ENCODE results near the gene TIAM2. TPM values are rescaled to one million over a fixed set of nuclear protein-coding genes. Genes with fewer than 3 reads are reported as not detected.

Gene TIAM2
- total and polyA plus RNA-seq, 9 of the 15 experiments (the other 6 are each of a cell fraction or from before 2014, with no cell fraction given): 0.73 to 6.5 (median 4.3) TPM

DNA sequence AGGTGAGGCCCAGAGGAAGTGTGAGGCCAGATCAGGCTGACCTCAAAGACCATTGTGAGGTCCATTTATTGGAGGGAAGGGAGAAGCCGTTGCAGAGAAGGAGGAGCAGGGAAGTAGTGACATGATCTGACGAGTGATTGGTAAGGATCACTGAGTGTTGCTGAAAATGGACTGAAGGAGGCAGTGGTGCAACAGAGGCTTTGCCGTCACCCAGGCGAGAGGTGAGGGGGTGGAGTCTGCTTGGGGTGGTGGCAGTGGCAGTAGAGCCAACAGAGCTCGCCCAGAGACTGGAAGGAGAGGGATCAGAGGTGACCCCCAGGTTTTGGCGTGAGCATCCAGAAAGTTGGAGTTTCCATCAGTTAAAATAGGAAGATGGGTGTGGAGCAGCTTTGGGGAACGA is 200.8 kb downstream of the TIAM2 start:
- Histone ChIP-seq H3K9me1 (ENCODE audit: control insufficient read depth, insufficient read depth, low read length) (no peaks in the 10 kb centered on the region), H3K4me3 (no peak overlapping the region), H3K27me3 (ENCODE audit: control insufficient read depth in 2 of 2, insufficient read depth in 2 of 2, low read length in 2 of 2) (peaks cover 16 to 37% of the 10 kb centered on the region in 2 experiments), H3K79me2 (ENCODE audit: control insufficient read depth, insufficient read depth, low read length) (no peaks in the 10 kb centered on the region), H3K27ac (ENCODE audit: extremely low read depth, low read depth, low read length) (no peak overlapping the region), H4K20me1 (replicated peaks; ENCODE audit: control insufficient read depth, insufficient read depth, low read length) (no peaks in the 10 kb centered on the region), H2AFZ (ENCODE audit: low read depth, low read length) (no peak overlapping the region), H3K4me2 (ENCODE audit: insufficient read depth, low read length) (no peak overlapping the region), H3K36me3 (ENCODE audit: control insufficient read depth, insufficient read depth, low read length) (no peaks in the 10 kb centered on the region), H3K9me3 (replicated peaks; ENCODE audit: control insufficient read depth, insufficient read depth, low read depth, low read length) (no peaks in the 10 kb centered on the region), H3K9ac (ENCODE audit: insufficient read depth in 1 of 2, low read depth in 2 of 2, low read length in 2 of 2) (no peak overlapping the region), H3K4me1 (replicated peaks in 1 of 2; ENCODE audit: control insufficient read depth in 2 of 2, insufficient read depth in 2 of 2, low read length in 2 of 2) (no peaks in the 10 kb centered on the region; a peak in 1 of 5 replicates)
- in situ Hi-C loops (cut with MboI) (no loop called here), intact Hi-C loops (cut with micrococcal nuclease) (no loop called here)
- peak; percentile 82 for ATAC-seq
- ChIA-PET POLR2A (no interaction called here), CTCF (ENCODE audit: low intra/inter-chr PET ratio) (interaction anchor here (0.9 kb wide), 1 partner anchor 11 kb away, joined by 3 read pairs; no protein-coding TSS in a partner anchor)
- no peak for FAIRE-seq
- TF ChIP-seq, protein P1, sequence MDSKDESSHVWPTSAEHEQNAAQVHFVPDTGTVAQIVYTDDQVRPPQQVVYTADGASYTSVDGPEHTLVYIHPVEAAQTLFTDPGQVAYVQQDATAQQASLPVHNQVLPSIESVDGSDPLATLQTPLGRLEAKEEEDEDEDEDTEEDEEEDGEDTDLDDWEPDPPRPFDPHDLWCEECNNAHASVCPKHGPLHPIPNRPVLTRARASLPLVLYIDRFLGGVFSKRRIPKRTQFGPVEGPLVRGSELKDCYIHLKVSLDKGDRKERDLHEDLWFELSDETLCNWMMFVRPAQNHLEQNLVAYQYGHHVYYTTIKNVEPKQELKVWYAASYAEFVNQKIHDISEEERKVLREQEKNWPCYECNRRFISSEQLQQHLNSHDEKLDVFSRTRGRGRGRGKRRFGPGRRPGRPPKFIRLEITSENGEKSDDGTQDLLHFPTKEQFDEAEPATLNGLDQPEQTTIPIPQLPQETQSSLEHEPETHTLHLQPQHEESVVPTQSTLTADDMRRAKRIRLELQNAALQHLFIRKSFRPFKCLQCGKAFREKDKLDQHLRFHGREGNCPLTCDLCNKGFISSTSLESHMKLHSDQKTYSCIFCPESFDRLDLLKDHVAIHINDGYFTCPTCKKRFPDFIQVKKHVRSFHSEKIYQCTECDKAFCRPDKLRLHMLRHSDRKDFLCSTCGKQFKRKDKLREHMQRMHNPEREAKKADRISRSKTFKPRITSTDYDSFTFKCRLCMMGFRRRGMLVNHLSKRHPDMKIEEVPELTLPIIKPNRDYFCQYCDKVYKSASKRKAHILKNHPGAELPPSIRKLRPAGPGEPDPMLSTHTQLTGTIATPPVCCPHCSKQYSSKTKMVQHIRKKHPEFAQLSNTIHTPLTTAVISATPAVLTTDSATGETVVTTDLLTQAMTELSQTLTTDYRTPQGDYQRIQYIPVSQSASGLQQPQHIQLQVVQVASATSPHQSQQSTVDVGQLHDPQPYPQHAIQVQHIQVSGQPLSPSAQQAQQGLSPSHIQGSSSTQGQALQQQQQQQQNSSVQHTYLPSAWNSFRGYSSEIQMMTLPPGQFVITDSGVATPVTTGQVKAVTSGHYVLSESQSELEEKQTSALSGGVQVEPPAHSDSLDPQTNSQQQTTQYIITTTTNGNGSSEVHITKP (IDR thresholded peaks at IDR 0.05; ENCODE audit: partially characterized antibody): no peak
- TF ChIP-seq, protein P2, sequence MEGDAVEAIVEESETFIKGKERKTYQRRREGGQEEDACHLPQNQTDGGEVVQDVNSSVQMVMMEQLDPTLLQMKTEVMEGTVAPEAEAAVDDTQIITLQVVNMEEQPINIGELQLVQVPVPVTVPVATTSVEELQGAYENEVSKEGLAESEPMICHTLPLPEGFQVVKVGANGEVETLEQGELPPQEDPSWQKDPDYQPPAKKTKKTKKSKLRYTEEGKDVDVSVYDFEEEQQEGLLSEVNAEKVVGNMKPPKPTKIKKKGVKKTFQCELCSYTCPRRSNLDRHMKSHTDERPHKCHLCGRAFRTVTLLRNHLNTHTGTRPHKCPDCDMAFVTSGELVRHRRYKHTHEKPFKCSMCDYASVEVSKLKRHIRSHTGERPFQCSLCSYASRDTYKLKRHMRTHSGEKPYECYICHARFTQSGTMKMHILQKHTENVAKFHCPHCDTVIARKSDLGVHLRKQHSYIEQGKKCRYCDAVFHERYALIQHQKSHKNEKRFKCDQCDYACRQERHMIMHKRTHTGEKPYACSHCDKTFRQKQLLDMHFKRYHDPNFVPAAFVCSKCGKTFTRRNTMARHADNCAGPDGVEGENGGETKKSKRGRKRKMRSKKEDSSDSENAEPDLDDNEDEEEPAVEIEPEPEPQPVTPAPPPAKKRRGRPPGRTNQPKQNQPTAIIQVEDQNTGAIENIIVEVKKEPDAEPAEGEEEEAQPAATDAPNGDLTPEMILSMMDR (IDR thresholded peaks at IDR 0.05 in 2 of 3, conservative IDR thresholded peaks at IDR 0.05 in 1 of 3; ENCODE audit: insufficient read depth in 2 of 3, low read depth in 1 of 3, low read length in 3 of 3): peak; percentile 31 to 43 (median 33); a peak in 3 of 6 replicates
- peak in 1 of 2 experiments; percentile 28; a peak in 1 of 4 replicates for TF ChIP-seq RAD21 (CRISPR knock-in tag; conservative IDR thresholded peaks at IDR 0.05 in 1 of 2, IDR thresholded peaks at IDR 0.05 in 1 of 2)
- peak in 3 of 4 experiments; percentile 21 to 34 (median 29) for DNase-seq (ENCODE audit: extremely low read depth in 1 of 4, low spot score in 3 of 4)
- WGBS (ENCODE audit: insufficient coverage, low coverage, missing lambda C conversion rate): 0% methylated on average over 7 of the region's 7 CpGs
- no TSS peak for BruUV-seq (replicated peaks)

Measured in K562 (cell line).